Activated CD8-positive, alpha-beta T cell treated with anti-CD3 and anti-CD28 coated beads, Interleukin-2, amount 10 ng/mL, durations not matched to agents 7 days and 5 days (primary cell): ENCODE results near the gene RFX2. TPM values are rescaled to one million over a fixed set of nuclear protein-coding genes. Genes with fewer than 3 reads are reported as not detected.

Source experiments
- ATAC-seq: fragments of 150-1000 bp; cut with Tn5 transposase; one replicate; pipeline ENCODE4 v1.10.0; 2021; ENCODE audit warnings: moderate library complexity
- CTCF ChIA-PET: fragments of 350-600 bp; sonication (Branson Sonifier 250); formaldehyde crosslinking; loops from one replicate; lab custom pipeline; 2021; ENCODE audit warnings: antibody characterized with exemption; lab: Charles Lee
- POLR2A ChIA-PET: fragments of 350-600 bp; sonication (Branson Sonifier 250); formaldehyde crosslinking; loops from one replicate; lab custom pipeline; 2021; ENCODE audit warnings: antibody characterized with exemption; lab: Charles Lee
- DNase-seq: peaks from one replicate; pipeline ENCODE4 v3.0.0-alpha.2; 2020
- H3K27ac Mint-ChIP-seq: one replicate; pipeline ENCODE4 v1.8.0; 2021; ENCODE audit warnings: mild to moderate bottlenecking, mixed read lengths
- H3K27me3 Mint-ChIP-seq: one replicate; pipeline ENCODE4 v1.8.0; 2021; ENCODE audit warnings: low read depth, mixed read lengths
- H3K36me3 Mint-ChIP-seq: one replicate; pipeline ENCODE4 v1.8.0; 2021; ENCODE audit warnings: low read depth, mixed read lengths
- H3K4me1 Mint-ChIP-seq: one replicate; pipeline ENCODE4 v1.8.0; 2021; ENCODE audit warnings: low read depth, mixed read lengths
- H3K4me3 Mint-ChIP-seq: one replicate; pipeline ENCODE4 v1.8.0; 2021; ENCODE audit warnings: mild to moderate bottlenecking, mixed read lengths
- H3K9me3 Mint-ChIP-seq: one replicate; pipeline ENCODE4 v1.8.0; 2022; ENCODE audit warnings: mixed read lengths; ENCODE audit not compliant: insufficient read depth
- total RNA-seq, 2 experiments: library from RNA; stranded (reverse); gene quantifications; one replicate each; pipeline ENCODE4 v1.2.3, GENCODE V29; 2021

The RFX2 gene
- total RNA-seq, 2 experiments from 2014 or later, result 12.3 to 13.8 TPM

- Mint-ChIP-seq H3K36me3 (peaks cover 48% of the 10 kb centered on the region), H3K4me3 (peak overlapping the region; percentile 59), H3K4me1 (peaks cover 88% of the 10 kb centered on the region), H3K27ac (peak overlapping the region; percentile 97), H3K9me3 (no peaks in the 10 kb centered on the region), H3K27me3 (no peaks in the 10 kb centered on the region)
- DNase-seq (peak; percentile 43), ATAC-seq (peak; percentile 30)
- ChIA-PET CTCF (interaction anchor here (1.3 to 9.2 kb wide), 5 partner anchors 8 to 150 kb away, joined by 4 to 75 read pairs (median 7); partner anchors contain the start of gene VMAC), POLR2A (interaction anchor here (0.8 to 1.2 kb wide), 2 partner anchors 26 to 50 kb away, joined by 3 read pairs; partner anchors contain the start of gene NDUFA11)
Measured at GRCh38 chr19:5953680-5954213, 156.6 kb downstream of the RFX2 start.

- peaks cover 88% of the 10 kb centered on the region for H3K4me1 Mint-ChIP-seq
- no peaks in the 10 kb centered on the region for H3K27me3 Mint-ChIP-seq
- POLR2A ChIA-PET, result interaction anchor here (0.8 to 1.8 kb wide), 4 partner anchors 9 to 234 kb away, joined by 3 to 6 read pairs (median 4); partner anchors contain the start of gene NDUFA11
- peak overlapping the region; percentile 59 for H3K4me3 Mint-ChIP-seq
- H3K27ac Mint-ChIP-seq, result peak overlapping the region; percentile 97
- CTCF ChIA-PET, result interaction anchor here (1.5 to 9.2 kb wide), 4 partner anchors 9 to 149 kb away, joined by 4 to 75 read pairs (median 8); no protein-coding TSS in a partner anchor
- peaks cover 48% of the 10 kb centered on the region for H3K36me3 Mint-ChIP-seq
- DNase-seq (no peak), ATAC-seq (no peak)
- no peaks in the 10 kb centered on the region for H3K9me3 Mint-ChIP-seq
Measured at GRCh38 chr19:5953030-5953589, 157.2 kb downstream of the RFX2 start.

- peak overlapping the region; percentile 97 for H3K27ac Mint-ChIP-seq
- POLR2A ChIA-PET, result interaction anchor here (0.8 to 1.8 kb wide), 4 partner anchors 10 to 234 kb away, joined by 3 to 6 read pairs (median 4); partner anchors contain the start of gene NDUFA11
- H3K4me1 Mint-ChIP-seq, result peaks cover 90% of the 10 kb centered on the region
- DNase-seq (no peak), ATAC-seq (no peak)
- peaks cover 50% of the 10 kb centered on the region for H3K36me3 Mint-ChIP-seq
- CTCF ChIA-PET, result interaction anchor here (0.7 to 9.2 kb wide), 5 partner anchors 10 to 148 kb away, joined by 3 to 75 read pairs (median 7); no protein-coding TSS in a partner anchor
- H3K27me3 Mint-ChIP-seq, result no peaks in the 10 kb centered on the region
- no peaks in the 10 kb centered on the region for H3K9me3 Mint-ChIP-seq
- H3K4me3 Mint-ChIP-seq, result peak overlapping the region; percentile 59
Measured at GRCh38 chr19:5952193-5953029, 157.9 kb downstream of the RFX2 start.

- ChIA-PET CTCF (interaction anchor here (1.0 to 9.2 kb wide), 6 partner anchors 11 to 147 kb away, joined by 3 to 75 read pairs (median 6); no protein-coding TSS in a partner anchor), POLR2A (interaction anchor here (0.7 to 1.8 kb wide), 3 partner anchors 11 to 233 kb away, joined by 3 to 6 read pairs (median 3); no protein-coding TSS in a partner anchor)
- no peaks in the 10 kb centered on the region for H3K9me3 Mint-ChIP-seq
- peaks cover 90% of the 10 kb centered on the region for H3K4me1 Mint-ChIP-seq
- ATAC-seq (no peak), DNase-seq (no peak)
- no peak overlapping the region for H3K4me3 Mint-ChIP-seq
- H3K27ac Mint-ChIP-seq, result peak overlapping the region; percentile 97
- H3K27me3 Mint-ChIP-seq, result no peaks in the 10 kb centered on the region
- H3K36me3 Mint-ChIP-seq, result peaks cover 52% of the 10 kb centered on the region
Measured at GRCh38 chr19:5951338-5951861, 158.9 kb downstream of the RFX2 start.

GRCh38 chr19:5950741-5951140 lies 159.6 kb downstream of the RFX2 start:
- H3K27me3 Mint-ChIP-seq, result no peaks in the 10 kb centered on the region
- peaks cover 56% of the 10 kb centered on the region for H3K36me3 Mint-ChIP-seq
- H3K4me1 Mint-ChIP-seq, result peaks cover 91% of the 10 kb centered on the region
- peak overlapping the region; percentile 97 for H3K27ac Mint-ChIP-seq
- ChIA-PET CTCF (interaction anchor here (1.0 to 9.2 kb wide), 5 partner anchors 11 to 71 kb away, joined by 3 to 75 read pairs (median 8); no protein-coding TSS in a partner anchor), POLR2A (interaction anchor here (0.9 to 1.6 kb wide), 3 partner anchors 11 to 122 kb away, joined by 3 to 4 read pairs (median 4); no protein-coding TSS in a partner anchor)
- H3K4me3 Mint-ChIP-seq, result peak overlapping the region; percentile 10
- ATAC-seq, result no peak
- DNase-seq, result no peak
- no peaks in the 10 kb centered on the region for H3K9me3 Mint-ChIP-seq

GRCh38 chr19:5949792-5950305 lies 160.5 kb downstream of the RFX2 start:
- POLR2A ChIA-PET, result interaction anchor here (0.6 to 1.1 kb wide), 3 partner anchors 20 to 46 kb away, joined by 3 to 4 read pairs (median 3); partner anchors contain the start of gene RANBP3
- peak; percentile 65 for ATAC-seq
- Mint-ChIP-seq H3K27ac (peak overlapping the region; percentile 97), H3K36me3 (peaks cover 59% of the 10 kb centered on the region), H3K4me3 (peak overlapping the region; percentile 66), H3K9me3 (no peaks in the 10 kb centered on the region), H3K27me3 (no peaks in the 10 kb centered on the region), H3K4me1 (peaks cover 85% of the 10 kb centered on the region)
- peak; percentile 54 for DNase-seq
- CTCF ChIA-PET, result interaction anchor here (1.8 to 9.2 kb wide), 4 partner anchors 11 to 72 kb away, joined by 7 to 75 read pairs (median 8); no protein-coding TSS in a partner anchor

- Mint-ChIP-seq H3K9me3 (no peaks in the 10 kb centered on the region), H3K4me3 (peak overlapping the region; percentile 66), H3K27ac (peak overlapping the region; percentile 97), H3K36me3 (peaks cover 53% of the 10 kb centered on the region), H3K27me3 (no peaks in the 10 kb centered on the region), H3K4me1 (peaks cover 76% of the 10 kb centered on the region)
- DNase-seq (peak; percentile 31), ATAC-seq (peak; percentile 30)
- ChIA-PET POLR2A (interaction anchor here (0.6 to 1.3 kb wide), 5 partner anchors 19 to 160 kb away, joined by 3 to 6 read pairs (median 3); partner anchors contain the start of gene RANBP3), CTCF (interaction anchor here (0.9 to 9.2 kb wide), 8 partner anchors 10 to 145 kb away, joined by 3 to 75 read pairs (median 8); no protein-coding TSS in a partner anchor)
Measured at GRCh38 chr19:5948752-5949564, 161.3 kb downstream of the RFX2 start.

- Mint-ChIP-seq H3K27me3 (no peaks in the 10 kb centered on the region), H3K27ac (peak overlapping the region; percentile 75), H3K4me1 (peaks cover 61% of the 10 kb centered on the region), H3K36me3 (peaks cover 41% of the 10 kb centered on the region), H3K4me3 (no peak overlapping the region), H3K9me3 (no peaks in the 10 kb centered on the region)
- CTCF ChIA-PET, result interaction anchor here (1.4 to 9.2 kb wide), 6 partner anchors 9 to 143 kb away, joined by 3 to 75 read pairs (median 6); no protein-coding TSS in a partner anchor
- DNase-seq (no peak), ATAC-seq (no peak)
- POLR2A ChIA-PET, result interaction anchor here (0.7 to 1.0 kb wide), 2 partner anchors 15 to 22 kb away, joined by 3 read pairs; no protein-coding TSS in a partner anchor
Measured at GRCh38 chr19:5947435-5947834, 162.9 kb downstream of the RFX2 start.

- Mint-ChIP-seq H3K4me3 (no peak overlapping the region), H3K36me3 (peaks cover 31% of the 10 kb centered on the region), H3K4me1 (peaks cover 23% of the 10 kb centered on the region), H3K27me3 (no peaks in the 10 kb centered on the region), H3K27ac (peak overlapping the region; percentile 13), H3K9me3 (no peaks in the 10 kb centered on the region)
- CTCF ChIA-PET, result interaction anchor here (2.5 kb wide), 1 partner anchor 24 kb away, joined by 9 read pairs; no protein-coding TSS in a partner anchor
- DNase-seq (no peak), ATAC-seq (no peak)
- POLR2A ChIA-PET, result no interaction called here
Measured at GRCh38 chr19:5943623-5944022, 166.7 kb downstream of the RFX2 start.
